CD4-positive, alpha-beta T cell (primary cell): ENCODE results near the gene SHISA9. TPM values are rescaled to one million over a fixed set of nuclear protein-coding genes. Genes with fewer than 3 reads are reported as not detected.

Source experiments
- ATAC-seq: fragments of 200-7000 bp; cut with Tn5 transposase; one replicate; pipeline ENCODE4 v1.10.0; 2022; ENCODE audit warnings: mild to moderate bottlenecking; ENCODE audit not compliant: poor library complexity
- CTCF ChIA-PET: fragments of 350-600 bp; sonication (Branson Sonifier 250); formaldehyde crosslinking; loops from one replicate; lab custom pipeline; 2021; ENCODE audit warnings: antibody characterized with exemption, inconsistent platforms; lab: Charles Lee
- POLR2A ChIA-PET: fragments of 350-600 bp; sonication (Branson Sonifier 250); formaldehyde crosslinking; loops from one replicate; lab custom pipeline; 2021; ENCODE audit warnings: antibody characterized with exemption, inconsistent platforms; lab: Charles Lee
- DNase-seq, 14 experiments: peaks; one replicate each; pipeline ENCODE4 v3.0.0-alpha.2; 2013 to 2020; ENCODE audit warnings: mixed read lengths in 2 of 14
- H3K27ac ChIP-seq, 2 donors: one replicate each; pipeline versions ENCODE4 v1.5.1 to v1.7.0; 2013; ENCODE audit warnings: low read length in 2 of 2, low read depth in 1 of 2, mild to moderate bottlenecking in 1 of 2
- H3K27me3 ChIP-seq, 2 experiments: 1 replicate in 1 of 2; 2 replicates in 1 of 2; pipeline versions ENCODE4 v1.6.1 to v1.7.0; 2013; ENCODE audit warnings: low read length in 2 of 2, control low read depth in 1 of 2, mild to moderate bottlenecking in 1 of 2, moderate library complexity in 1 of 2; ENCODE audit not compliant: insufficient read depth in 2 of 2, control insufficient read depth in 1 of 2
- H3K36me3 ChIP-seq: one replicate; pipeline ENCODE4 v1.6.1; 2013; ENCODE audit warnings: low read length, control low read depth; ENCODE audit not compliant: insufficient read depth
- H3K4me1 ChIP-seq: one replicate; pipeline ENCODE4 v1.6.1; 2013; ENCODE audit warnings: low read length, control low read depth; ENCODE audit not compliant: insufficient read depth
- H3K4me3 ChIP-seq: one replicate; pipeline ENCODE4 v1.5.1; 2013; ENCODE audit warnings: mild to moderate bottlenecking, low read length, moderate library complexity
- H3K9me3 ChIP-seq, 2 experiments: 1 replicate in 1 of 2; 2 replicates in 1 of 2; pipeline versions ENCODE4 v1.6.1 to v1.7.0; 2013; ENCODE audit warnings: low read length in 2 of 2, mild to moderate bottlenecking in 2 of 2, control low read depth in 1 of 2, moderate library complexity in 1 of 2; ENCODE audit not compliant: control insufficient read depth in 1 of 2, insufficient read depth in 1 of 2
- H3K27ac Mint-ChIP-seq: one replicate; pipeline ENCODE4 v1.8.0; 2020; ENCODE audit warnings: mixed read lengths
- H3K27me3 Mint-ChIP-seq: one replicate; pipeline ENCODE4 v1.8.0; 2021; ENCODE audit warnings: mixed read lengths
- H3K36me3 Mint-ChIP-seq: one replicate; pipeline ENCODE4 v1.8.0; 2021; ENCODE audit warnings: low read depth, mixed read lengths
- H3K4me1 Mint-ChIP-seq: one replicate; pipeline ENCODE4 v1.8.0; 2021; ENCODE audit warnings: low read depth, mixed read lengths
- H3K4me3 Mint-ChIP-seq: one replicate; pipeline ENCODE4 v1.8.0; 2020; ENCODE audit warnings: mild to moderate bottlenecking, mixed read lengths
- H3K9me3 Mint-ChIP-seq: one replicate; pipeline ENCODE4 v1.8.0; 2020; ENCODE audit warnings: mixed read lengths
- CTCF ChIP-seq: fragments of 200-600 bp; IDR thresholded peaks from one replicate; pipeline ENCODE4 v1.8.0; 2022; ENCODE audit warnings: antibody characterized with exemption, mild to moderate bottlenecking
- intact Hi-C, 2 experiments: fragments of 100-400 bp; cut with DNase I in 1 of 2; cut with micrococcal nuclease in 1 of 2; formaldehyde crosslinking; loops; one replicate each; pipeline versions ENCODE4 v1.15.1 to v1.9.0; 2023 to 2025; cut with DNase I, micrococcal nuclease
- total RNA-seq, 174 experiments: library from RNA in 2 of 174; stranded (reverse) in 2 of 174; gene quantifications; one replicate each; pipeline ENCODE4 v1.2.3 and lab custom pipeline; 2021 to 2026

SHISA9 gene
- total RNA-seq, 2 experiments from 2014 or later = not detected

DNA sequence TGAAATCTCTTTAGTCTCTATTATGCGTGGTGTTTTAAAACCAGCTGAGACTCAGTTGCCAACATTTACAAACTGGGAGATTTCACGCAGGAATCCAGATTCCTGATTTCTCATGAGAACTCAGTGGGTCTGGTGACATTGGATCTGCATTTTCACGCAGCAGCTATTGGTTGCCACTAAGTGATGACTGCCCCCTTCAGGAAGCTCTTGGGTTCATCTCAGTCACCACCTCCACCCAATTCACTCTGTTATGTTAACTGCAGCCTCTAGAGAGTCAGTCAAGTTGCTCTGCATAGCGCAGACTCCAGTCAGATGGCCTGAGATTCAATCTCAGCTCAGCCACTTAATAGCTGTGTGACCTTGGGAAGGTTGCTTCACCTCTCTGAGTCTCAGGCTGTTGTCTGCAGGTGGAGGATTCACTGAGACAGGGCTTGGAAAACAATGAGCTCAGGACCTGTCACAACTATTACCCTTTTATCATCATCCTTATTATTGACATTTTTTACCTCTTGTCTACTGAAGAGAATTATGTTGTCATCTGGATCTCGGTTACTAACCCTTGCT, 6.4 kb downstream of the SHISA9 start:
- Mint-ChIP-seq H3K27me3 (peaks cover 76% of the 10 kb centered on the region), H3K27ac (no peak overlapping the region), H3K36me3 (no peaks in the 10 kb centered on the region), H3K9me3 (no peaks in the 10 kb centered on the region), H3K4me1 (no peaks in the 10 kb centered on the region), H3K4me3 (no peak overlapping the region)
- TF ChIP-seq CTCF = no peak
- no peaks in the 10 kb centered on the region for H3K4me1 ChIP-seq
- no peak overlapping the region for H3K27ac ChIP-seq
- intact Hi-C loops = no loop called here
- H3K27me3 ChIP-seq = peaks cover 32 to 42% of the 10 kb centered on the region in 2 experiments
- CTCF ChIA-PET = no interaction called here
- H3K4me3 ChIP-seq = no peak overlapping the region
- POLR2A ChIA-PET = no interaction called here
- ATAC-seq (no peak), DNase-seq (peak in 2 of 14 experiments; percentile 4 to 8)
- peaks cover 0 to 12% of the 10 kb centered on the region in 2 experiments for H3K9me3 ChIP-seq
- H3K36me3 ChIP-seq = no peaks in the 10 kb centered on the region

- no peak for TF ChIP-seq CTCF
- ChIA-PET POLR2A (no interaction called here), CTCF (no interaction called here)
- no peak for DNase-seq
- ATAC-seq = no peak
- Mint-ChIP-seq H3K9me3 (no peaks in the 10 kb centered on the region), H3K4me3 (no peak overlapping the region), H3K27me3 (peaks cover 50% of the 10 kb centered on the region), H3K36me3 (no peaks in the 10 kb centered on the region), H3K27ac (no peak overlapping the region), H3K4me1 (no peaks in the 10 kb centered on the region)
- no peak overlapping the region for H3K4me3 ChIP-seq
- no peaks in the 10 kb centered on the region for H3K4me1 ChIP-seq
- intact Hi-C loops = no loop called here
- no peaks in the 10 kb centered on the region for H3K27me3 ChIP-seq
- H3K27ac ChIP-seq = no peak overlapping the region
- no peaks in the 10 kb centered on the region for H3K9me3 ChIP-seq
- H3K36me3 ChIP-seq = no peaks in the 10 kb centered on the region
Observed at GRCh38 chr16:12917246-12917645, 15.8 kb downstream of the SHISA9 start.

GRCh38 chr16:12917653-12918052, 16.3 kb downstream of the SHISA9 start:
- Histone ChIP-seq H3K27me3 (no peaks in the 10 kb centered on the region), H3K4me1 (no peaks in the 10 kb centered on the region), H3K36me3 (no peaks in the 10 kb centered on the region), H3K27ac (no peak overlapping the region), H3K4me3 (no peak overlapping the region), H3K9me3 (no peaks in the 10 kb centered on the region)
- Mint-ChIP-seq H3K4me1 (no peaks in the 10 kb centered on the region), H3K27ac (no peak overlapping the region), H3K9me3 (no peaks in the 10 kb centered on the region), H3K4me3 (no peak overlapping the region), H3K27me3 (peaks cover 48% of the 10 kb centered on the region), H3K36me3 (no peaks in the 10 kb centered on the region)
- POLR2A ChIA-PET = no interaction called here
- no peak for DNase-seq
- intact Hi-C loops = no loop called here
- ATAC-seq = no peak
- no peak for TF ChIP-seq CTCF
- CTCF ChIA-PET = no interaction called here
